Lung (tissue), 16 donors: Measurements from ENCODE around the gene NAA15. TPM values are rescaled to one million over a fixed set of nuclear protein-coding genes. Genes with fewer than 3 reads are reported as not detected.
"Not testable (repeated sequence)": the region's sequence is repeated elsewhere in the genome, so short reads cannot be mapped to it uniquely, and the experiment has no call there.

Source experiments
- ATAC-seq: fragments of 200-7000 bp; cut with Tn5 transposase; one replicate; pipeline ENCODE4 v1.9.1; 2020; ENCODE audit warnings: moderate number of reproducible peaks; ENCODE audit not compliant: insufficient read depth, low FRiP score
- DNase-seq, 3 donors: peaks; one replicate each; pipeline ENCODE4 v3.0.0-alpha.2; 2013 to 2017
- H3K27ac ChIP-seq, 2 donors: one replicate each; pipeline ENCODE4 v1.5.1; 2013; ENCODE audit warnings: mild to moderate bottlenecking in 2 of 2, moderate library complexity in 2 of 2, control low read depth in 1 of 2, inconsistent platforms in 1 of 2, low read depth in 1 of 2, low read length in 1 of 2
- H3K27me3 ChIP-seq, 3 donors: one replicate each; pipeline ENCODE4 v1.5.1; 2013; ENCODE audit warnings: low read length in 2 of 3; ENCODE audit not compliant: control insufficient read depth in 3 of 3, insufficient read depth in 3 of 3
- H3K36me3 ChIP-seq, 4 donors: one replicate each; pipeline ENCODE4 v1.5.1; 2013; ENCODE audit warnings: low read length in 4 of 4, mild to moderate bottlenecking in 1 of 4, moderate library complexity in 1 of 4; ENCODE audit not compliant: control insufficient read depth in 4 of 4, insufficient read depth in 4 of 4
- H3K4me1 ChIP-seq, 5 donors: one replicate each; pipeline ENCODE4 v1.5.1; 2013; ENCODE audit warnings: low read length in 5 of 5, mild to moderate bottlenecking in 2 of 5, moderate library complexity in 1 of 5; ENCODE audit not compliant: control insufficient read depth in 5 of 5, insufficient read depth in 5 of 5
- H3K4me3 ChIP-seq: one replicate; pipeline ENCODE4 v1.5.1; 2013; ENCODE audit warnings: mild to moderate bottlenecking, control low read depth, moderate library complexity
- H3K9ac ChIP-seq, 2 donors: one replicate each; pipeline ENCODE4 v1.5.1; 2013; ENCODE audit warnings: low read length in 2 of 2, control low read depth in 1 of 2; ENCODE audit not compliant: insufficient read depth in 1 of 2
- H3K9me3 ChIP-seq, 4 donors: one replicate each; pipeline ENCODE4 v1.5.1; 2013; ENCODE audit warnings: low read length in 3 of 4, mild to moderate bottlenecking in 1 of 4, moderate library complexity in 1 of 4; ENCODE audit not compliant: control insufficient read depth in 4 of 4, insufficient read depth in 3 of 4
- CTCF ChIP-seq: IDR thresholded peaks from 2 replicates; pipeline ENCODE4 v1.5.1; 2012; ENCODE audit warnings: mild to moderate bottlenecking; ENCODE audit errors: control extremely low read depth, extremely low read depth
- WGBS, 2 donors: extraction: QIAGEN DNeasy Blood & Tissue Kit; methylation state at CpG; one replicate each; pipeline ENCODE4 v1.1.7; 2013; 5-methylcytosine and 5-hydroxymethylcytosine counted together
- long read RNA-seq, 5 donors: transcript quantifications; one replicate each; lab custom pipeline, GENCODE V29; 2026
- polyA plus RNA-seq, 2 donors: library from polyadenylated mRNA; stranded (reverse); fragments of 200-250 nt; gene quantifications; one replicate each; pipeline ENCODE4 v1.2.1, GENCODE V29; 2013
- total RNA-seq, 2 donors: library from RNA; depleted of rRNA in 1 of 2; stranded (reverse); fragments of >200 nt in 1 of 2; gene quantifications; one replicate each; pipeline ENCODE4 v1.2.1, GENCODE V29; 2014 to 2021
- donor health status: control.
- donor health status: control.
- donor health status: Bipolar disorder and iron deficiency.
- donor health status: healthy.
- donor health status: DM: yes; HTN: yes; CAD: no.

The NAA15 gene
- total RNA-seq: 10 to 100 TPM; 35.1 to 41.3 TPM
- 10 to 100 TPM in 1 of 2 donors, 1 to 10 TPM in 1; 5.7 to 10.5 TPM for polyA plus RNA-seq
- long read RNA-seq, donor 1, full-length matches to known transcripts: 1 of 1 reads
- long read RNA-seq, donor 1, partial matches to known transcripts: 0 of 1 reads
- long read RNA-seq, donor 1, other reads (novel, unspliced or antisense): 0 of 1 reads
- long read RNA-seq, donor 2: 0 reads
- long read RNA-seq, donor 3, full-length matches to known transcripts: 1 of 315 reads
- long read RNA-seq, donor 3, partial matches to known transcripts: 295 of 315 reads
- long read RNA-seq, donor 3, other reads (novel, unspliced or antisense): 19 of 315 reads
- long read RNA-seq, donor 4, partial matches to known transcripts: 12 of 12 reads
- long read RNA-seq, donor 4, other reads (novel, unspliced or antisense): 0 of 12 reads
- long read RNA-seq, donor 5, full-length matches to known transcripts: 1 of 22 reads
- long read RNA-seq, donor 5, partial matches to known transcripts: 21 of 22 reads
- long read RNA-seq, donor 5, other reads (novel, unspliced or antisense): 0 of 22 reads

DNA sequence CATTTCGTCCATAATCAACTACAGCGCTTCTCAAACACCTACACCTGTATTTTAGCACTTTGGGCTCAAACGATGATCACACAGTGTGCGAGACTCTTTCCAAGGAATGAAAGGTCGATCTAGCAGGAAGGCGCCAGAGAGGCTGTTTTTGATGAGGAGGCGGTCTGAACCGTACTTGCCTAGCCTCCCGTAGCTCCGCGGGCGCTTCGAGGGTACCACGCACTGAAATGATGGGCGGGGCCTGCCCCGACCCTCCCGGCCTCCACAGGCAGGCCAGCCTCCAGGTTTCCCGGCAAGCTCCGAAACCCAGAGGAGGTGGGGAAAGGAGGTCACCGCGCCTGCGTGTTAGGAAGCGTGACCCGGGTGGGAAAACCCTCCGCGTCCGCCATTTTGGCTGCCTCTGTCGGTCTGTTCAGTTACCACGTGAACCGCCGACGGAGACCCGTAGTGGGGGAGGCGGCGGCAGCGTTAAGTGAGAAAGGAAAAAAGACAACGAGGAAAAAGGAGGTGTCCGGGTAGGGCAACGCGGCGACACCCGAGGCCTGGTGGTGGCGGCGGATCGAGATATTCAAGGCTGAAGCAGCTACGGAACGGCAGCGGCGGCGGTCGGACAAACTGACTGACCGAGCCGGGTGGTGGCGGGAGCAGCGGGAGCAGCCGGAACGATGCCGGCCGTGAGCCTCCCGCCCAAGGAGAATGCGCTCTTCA, at the start of gene NAA15:
NAA15 (plus strand) TSS at position 393 of the 708 bp plus-strand sequence; CDS start at position 666, 273 bp downstream.
- DNase-seq (peak; percentile 98 to 99 (median 99)), ATAC-seq (peak; percentile 94)
- no peak for TF ChIP-seq CTCF
- H3K36me3 ChIP-seq: peaks cover 0 to 16% (median 0%) of the 10 kb centered on the region in 4 donors
- H3K4me1 ChIP-seq: peaks cover 0 to 30% (median 4%) of the 10 kb centered on the region in 5 donors
- peak within 1 kb of the TSS; percentile 88 for H3K4me3 ChIP-seq
- H3K9ac ChIP-seq: peak within 1 kb of the TSS; percentile 95 to 100
- no peaks in the 10 kb centered on the region for H3K27me3 ChIP-seq
- 0% methylated on average over 61 of the region's 61 CpGs for WGBS, 2 donors
- H3K27ac ChIP-seq: peak within 1 kb of the TSS; percentile 96 to 97
- peaks cover 0 to 2% (median 0%) of the 10 kb centered on the region in 4 donors for H3K9me3 ChIP-seq

DNA sequence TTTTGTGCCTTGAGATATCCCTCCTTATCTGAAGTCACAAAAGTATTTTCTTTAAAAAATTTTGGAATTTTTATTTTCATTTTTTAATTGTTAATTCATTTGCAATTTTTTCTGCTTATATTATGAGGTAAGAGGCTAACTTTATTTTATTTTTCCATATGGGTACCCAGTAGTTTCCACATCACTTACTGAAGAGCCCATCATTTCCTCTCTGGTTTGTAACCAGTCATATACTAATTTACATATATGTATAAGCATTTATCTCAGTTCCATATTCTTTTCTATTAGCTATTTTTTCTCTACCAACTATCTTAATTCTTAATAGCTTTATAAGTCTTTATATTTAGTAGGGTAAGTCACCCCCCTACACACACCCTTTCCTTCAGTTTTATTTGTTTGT, 48.3 kb upstream of the NAA15 start:
- H3K9me3 ChIP-seq: no peaks in the 10 kb centered on the region
- no peak for DNase-seq

GRCh38 chr4:139253713-139254112, 47.6 kb upstream of the NAA15 start:
- 80 to 88% methylated on average over 3 of the region's 3 CpGs for WGBS, 2 donors
- Histone ChIP-seq H3K9me3 (no peaks in the 10 kb centered on the region), H3K9ac (no peak overlapping the region), H3K36me3 (no peaks in the 10 kb centered on the region), H3K27me3 (no peaks in the 10 kb centered on the region), H3K4me1 (no peaks in the 10 kb centered on the region), H3K4me3 (no peak overlapping the region), H3K27ac (no peak overlapping the region)
- no peak for DNase-seq
- no peak for TF ChIP-seq CTCF
- no peak for ATAC-seq

More for the DNA sequence above, 48.3 kb upstream of the NAA15 start:
- Histone ChIP-seq H3K4me1 (no peaks in the 10 kb centered on the region), H3K27ac (no peak overlapping the region), H3K4me3 (no peak overlapping the region), H3K27me3 (no peaks in the 10 kb centered on the region), H3K9ac (no peak overlapping the region), H3K36me3 (no peaks in the 10 kb centered on the region)
- no peak for ATAC-seq
- no peak for TF ChIP-seq CTCF

GRCh38 chr4:139255581-139255980, 45.7 kb upstream of the NAA15 start:
- H3K36me3 ChIP-seq, ATAC-seq, H3K27me3 ChIP-seq, H3K9ac ChIP-seq, H3K4me3 ChIP-seq, H3K4me1 ChIP-seq, H3K9me3 ChIP-seq, H3K27ac ChIP-seq, DNase-seq: not testable (repeated sequence)
- WGBS, 2 donors: 94 to 96% methylated on average over 6 of the region's 6 CpGs
